Tibial artery (tissue), 4 donors: Measurements from ENCODE around the gene PPID.
A peak's percentile ranks its signal among the peaks of the same experiment; 100 is the strongest.

ENCODE experiments used
- DNase-seq, 2 donors: peaks; one replicate each; pipeline ENCODE4 v3.0.0-alpha.2; 2019
- H3K27ac ChIP-seq, 2 donors: fragments of 200-600 bp; sonication (generic) in 1 of 2; 1 replicate in 1 of 2; 2 replicates in 1 of 2; pipeline ENCODE4 v1.5.1; 2018 to 2019; ENCODE audit warnings: mild to moderate bottlenecking in 1 of 2
- H3K27me3 ChIP-seq, 2 donors: fragments of 200-600 bp; sonication (generic) in 1 of 2; one replicate each; pipeline versions ENCODE4 v1.5.1 to v1.6.0; 2016 to 2019
- H3K36me3 ChIP-seq, 3 donors: fragments of 200-600 bp; sonication (generic) in 2 of 3; one replicate each; pipeline ENCODE4 v1.5.1; 2016 to 2019; ENCODE audit warnings: mild to moderate bottlenecking in 2 of 3
- H3K4me1 ChIP-seq, 4 donors: fragments of 200-600 bp; sonication (generic) in 2 of 4; 1 replicate in 3 of 4; 2 replicates in 1 of 4; pipeline ENCODE4 v1.5.1; 2016 to 2019
- H3K4me3 ChIP-seq, 2 donors: fragments of 200-600 bp; sonication (generic) in 1 of 2; 1 replicate in 1 of 2; 2 replicates in 1 of 2; pipeline ENCODE4 v1.5.1; 2018 to 2019; ENCODE audit warnings: mild to moderate bottlenecking in 2 of 2
- H3K9me3 ChIP-seq, 3 donors: fragments of 200-600 bp; sonication (generic) in 1 of 3; one replicate each; pipeline ENCODE4 v1.5.1; 2016 to 2019
- CTCF ChIP-seq, 2 experiments: fragments of 200-600 bp in 1 of 2; fragments of 450-650 bp in 1 of 2; IDR thresholded peaks; one replicate each; pipeline ENCODE4 v1.5.1; 2017 to 2019; ENCODE audit warnings: antibody characterized with exemption in 2 of 2, mild to moderate bottlenecking in 1 of 2, moderate library complexity in 1 of 2
- intact Hi-C: fragments of 100-400 bp; cut with DNase I; formaldehyde crosslinking; loops from one replicate; pipeline ENCODE4 v1.15.0; 2023; ENCODE audit warnings: low total_unique reads

PPID gene

GRCh38 chr4:158741326-158742021 is 18.3 kb upstream of the PPID start:
- Histone ChIP-seq H3K27ac (no peak overlapping the region), H3K4me1 (no peaks in the 10 kb centered on the region), H3K4me3 (no peak overlapping the region), H3K36me3 (no peaks in the 10 kb centered on the region), H3K27me3 (no peaks in the 10 kb centered on the region), H3K9me3 (no peaks in the 10 kb centered on the region)
- DNase-seq, result no peak
- intact Hi-C loops, result no loop called here
- TF ChIP-seq CTCF (IDR thresholded peaks at IDR 0.05), result no peak

- no peaks in the 10 kb centered on the region for H3K9me3 ChIP-seq
- H3K36me3 ChIP-seq, result no peaks in the 10 kb centered on the region
- intact Hi-C loops, result loop anchor here (10.0 kb wide), 1 partner anchor 435 kb away; no protein-coding TSS in a partner anchor
- no peak for DNase-seq
- no peaks in the 10 kb centered on the region for H3K27me3 ChIP-seq
- no peaks in the 10 kb centered on the region for H3K4me1 ChIP-seq
- H3K27ac ChIP-seq, result no peak overlapping the region
- TF ChIP-seq CTCF (IDR thresholded peaks at IDR 0.05), result no peak
- no peak overlapping the region for H3K4me3 ChIP-seq
Observed at GRCh38 chr4:158739600-158739999, 16.4 kb upstream of the PPID start.

- no peak overlapping the region for H3K27ac ChIP-seq
- intact Hi-C loops, result loop anchor here (10.0 kb wide), 1 partner anchor 436 kb away; no protein-coding TSS in a partner anchor
Observed at GRCh38 chr4:158738866-158739265, 15.7 kb upstream of the PPID start.

GRCh38 chr4:158729716-158730559 is 6.7 kb upstream of the PPID start:
- DNase-seq, result peak; percentile 58 to 73
- Histone ChIP-seq H3K4me1 (peaks cover 0 to 6% (median 0%) of the 10 kb centered on the region in 4 donors), H3K27ac (no peak overlapping the region), H3K36me3 (no peaks in the 10 kb centered on the region), H3K9me3 (no peaks in the 10 kb centered on the region), H3K27me3 (no peaks in the 10 kb centered on the region), H3K4me3 (no peak overlapping the region)
- peak; percentile 96 for TF ChIP-seq CTCF (IDR thresholded peaks at IDR 0.05)
- intact Hi-C loops, result loop anchor here (2.0 to 10.0 kb wide), 3 partner anchors 123 to 715 kb away; no protein-coding TSS in a partner anchor

More at GRCh38 chr4:158738866-158739265, 15.7 kb upstream of the PPID start:
- H3K4me1 ChIP-seq, result no peaks in the 10 kb centered on the region
- H3K9me3 ChIP-seq, result no peaks in the 10 kb centered on the region
- no peak for TF ChIP-seq CTCF (IDR thresholded peaks at IDR 0.05)
- H3K27me3 ChIP-seq, result no peaks in the 10 kb centered on the region
- no peaks in the 10 kb centered on the region for H3K36me3 ChIP-seq
- no peak overlapping the region for H3K4me3 ChIP-seq
- no peak for DNase-seq

GRCh38 chr4:158728236-158728635 is 5.0 kb upstream of the PPID start:
- Histone ChIP-seq H3K9me3 (no peaks in the 10 kb centered on the region), H3K27ac (no peak overlapping the region)
- intact Hi-C loops, result loop anchor here (10.0 kb wide), 1 partner anchor 717 kb away; no protein-coding TSS in a partner anchor

More at GRCh38 chr4:158728236-158728635, 5.0 kb upstream of the PPID start:
- TF ChIP-seq CTCF (IDR thresholded peaks at IDR 0.05), result no peak
- Histone ChIP-seq H3K27me3 (no peaks in the 10 kb centered on the region), H3K4me1 (peaks cover 0 to 12% (median 0%) of the 10 kb centered on the region in 4 donors), H3K36me3 (no peaks in the 10 kb centered on the region), H3K4me3 (no peak overlapping the region)
- DNase-seq, result no peak
